ENCODE data around the gene MAGI2.
"Not testable (repeated sequence)": the region's sequence is repeated elsewhere in the genome, so short reads cannot be mapped to it uniquely, and the experiment has no call there.

MAGI2 gene

DNA sequence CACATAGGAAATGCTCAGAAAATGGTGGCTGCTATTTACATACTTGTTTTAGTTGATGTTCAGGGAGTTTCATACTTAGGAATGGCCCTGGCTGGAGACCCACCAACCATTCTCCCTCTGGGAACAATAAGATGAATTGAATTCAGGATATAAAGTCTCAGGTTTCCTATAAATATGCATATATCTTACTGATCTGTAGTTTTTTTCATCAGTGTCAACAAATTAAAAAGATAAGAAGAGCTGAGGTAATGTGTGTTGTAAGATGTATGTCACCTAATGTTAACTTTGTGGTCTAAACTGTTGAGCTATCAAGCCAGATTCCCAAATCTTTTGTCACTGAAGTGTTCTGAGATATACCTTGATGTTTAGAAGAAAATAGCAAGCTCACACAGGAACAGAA is 457.5 kb downstream of the MAGI2 start:
- POLR2A ChIA-PET (ENCODE audit: low non-redundant PET): no interaction called here
- CTCF ChIA-PET: no interaction called here
- TF ChIP-seq, protein P1, sequence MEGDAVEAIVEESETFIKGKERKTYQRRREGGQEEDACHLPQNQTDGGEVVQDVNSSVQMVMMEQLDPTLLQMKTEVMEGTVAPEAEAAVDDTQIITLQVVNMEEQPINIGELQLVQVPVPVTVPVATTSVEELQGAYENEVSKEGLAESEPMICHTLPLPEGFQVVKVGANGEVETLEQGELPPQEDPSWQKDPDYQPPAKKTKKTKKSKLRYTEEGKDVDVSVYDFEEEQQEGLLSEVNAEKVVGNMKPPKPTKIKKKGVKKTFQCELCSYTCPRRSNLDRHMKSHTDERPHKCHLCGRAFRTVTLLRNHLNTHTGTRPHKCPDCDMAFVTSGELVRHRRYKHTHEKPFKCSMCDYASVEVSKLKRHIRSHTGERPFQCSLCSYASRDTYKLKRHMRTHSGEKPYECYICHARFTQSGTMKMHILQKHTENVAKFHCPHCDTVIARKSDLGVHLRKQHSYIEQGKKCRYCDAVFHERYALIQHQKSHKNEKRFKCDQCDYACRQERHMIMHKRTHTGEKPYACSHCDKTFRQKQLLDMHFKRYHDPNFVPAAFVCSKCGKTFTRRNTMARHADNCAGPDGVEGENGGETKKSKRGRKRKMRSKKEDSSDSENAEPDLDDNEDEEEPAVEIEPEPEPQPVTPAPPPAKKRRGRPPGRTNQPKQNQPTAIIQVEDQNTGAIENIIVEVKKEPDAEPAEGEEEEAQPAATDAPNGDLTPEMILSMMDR (conservative IDR thresholded peaks at IDR 0.05; ENCODE audit: low read depth): no peak
- no peak overlapping the region for H3K27ac ChIP-seq
- DNase-seq (ENCODE audit: low spot score): no peak

DNA sequence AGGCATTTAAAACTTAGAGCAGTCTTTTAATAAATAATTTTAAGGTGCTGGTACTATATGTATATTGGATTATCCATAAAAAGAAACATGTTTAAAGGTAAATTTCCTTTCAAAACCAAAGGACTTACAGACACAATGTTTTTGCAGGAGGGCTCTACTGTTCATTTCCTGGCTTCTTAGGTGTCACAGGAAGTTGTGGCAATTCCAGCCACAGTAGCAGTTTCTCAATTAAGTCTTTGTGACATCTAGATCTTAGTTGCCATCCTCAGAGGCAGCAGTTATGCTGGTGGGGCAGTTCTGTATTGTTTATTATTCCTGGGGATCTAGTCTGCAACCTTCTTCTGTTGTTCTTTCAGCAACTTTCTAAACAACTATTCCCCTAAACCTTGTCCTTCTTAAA is 460.1 kb downstream of the MAGI2 start:
- POLR2A ChIA-PET (ENCODE audit: low non-redundant PET): no interaction called here
- DNase-seq (ENCODE audit: low spot score): no peak
- CTCF ChIA-PET: no interaction called here
- TF ChIP-seq, protein P1 (conservative IDR thresholded peaks at IDR 0.05; ENCODE audit: low read depth): no peak
- no peak overlapping the region for H3K27ac ChIP-seq

DNA sequence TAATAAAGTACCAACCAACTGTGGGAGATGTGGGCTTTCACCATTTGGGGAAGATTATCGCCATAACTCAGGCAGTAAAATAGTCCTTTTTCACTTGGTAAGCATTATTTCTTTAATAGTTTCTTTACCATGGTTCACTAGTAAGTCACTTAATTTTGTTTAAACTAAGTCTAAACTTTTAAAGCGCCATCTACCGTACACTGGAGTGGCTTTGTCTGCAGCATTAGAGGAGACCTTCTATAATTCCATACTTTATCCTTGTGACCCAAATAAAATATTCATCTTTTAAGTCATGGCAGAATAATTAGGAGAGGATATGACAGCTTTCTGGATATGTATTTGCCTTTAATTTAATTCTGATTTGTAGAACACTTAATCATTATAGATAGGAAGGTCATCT is 468.0 kb downstream of the MAGI2 start:
- TF ChIP-seq, protein P1 (conservative IDR thresholded peaks at IDR 0.05; ENCODE audit: low read depth): no peak
- H3K27ac ChIP-seq: no peak overlapping the region
- ChIA-PET POLR2A (ENCODE audit: low non-redundant PET) (no interaction called here), CTCF (no interaction called here)
- no peak for DNase-seq (ENCODE audit: low spot score)

DNA sequence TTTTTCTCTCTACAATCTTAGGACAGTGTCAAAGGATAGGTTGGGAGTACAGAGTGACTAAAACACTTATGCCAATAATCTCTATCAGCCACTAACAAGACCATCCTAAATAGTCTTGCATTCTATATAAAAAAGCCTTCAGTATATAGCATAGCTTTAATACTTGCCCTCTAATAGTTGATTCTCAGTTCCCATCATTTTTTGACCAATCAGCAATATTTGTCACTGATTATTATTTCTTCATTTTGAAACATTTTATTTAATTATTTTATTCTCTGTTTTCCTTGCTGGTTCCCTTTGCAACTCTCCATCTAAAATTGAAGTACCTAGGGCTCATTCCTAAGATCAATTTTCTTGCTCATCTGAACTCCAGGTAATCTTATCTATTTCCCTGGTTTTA is 470.0 kb downstream of the MAGI2 start:
- TF ChIP-seq, protein P1 (conservative IDR thresholded peaks at IDR 0.05; ENCODE audit: low read depth): no peak
- POLR2A ChIA-PET (ENCODE audit: low non-redundant PET): no interaction called here
- no peak overlapping the region for H3K27ac ChIP-seq
- no peak for DNase-seq (ENCODE audit: low spot score)
- CTCF ChIA-PET: no interaction called here

DNA sequence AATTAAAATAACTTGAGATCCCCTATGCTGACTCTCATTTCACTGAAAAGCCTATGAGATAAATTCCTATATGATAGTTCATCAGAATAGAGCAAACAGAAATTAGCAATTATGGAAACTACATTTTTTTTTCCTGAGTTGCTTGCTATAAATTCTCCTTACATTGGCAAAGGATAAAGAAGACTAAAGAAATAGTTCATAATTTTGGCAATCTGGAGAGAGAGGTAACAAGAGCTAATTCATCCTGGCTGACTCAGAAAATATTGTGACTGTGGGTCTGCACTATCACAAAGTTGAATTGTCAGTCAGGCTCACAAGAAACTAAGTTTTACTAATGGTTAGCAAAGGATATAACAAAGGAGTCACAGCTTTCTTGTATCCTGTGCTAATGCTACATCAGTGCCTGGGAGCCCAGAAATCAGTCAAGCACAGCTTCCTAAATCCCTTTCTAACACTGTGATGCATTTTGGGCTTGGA is 483.0 kb downstream of the MAGI2 start:
- no peak overlapping the region for H3K27ac ChIP-seq
- POLR2A ChIA-PET (ENCODE audit: low non-redundant PET): no interaction called here
- no peak for DNase-seq (ENCODE audit: low spot score)
- TF ChIP-seq, protein P1 (conservative IDR thresholded peaks at IDR 0.05; ENCODE audit: low read depth): no peak
- CTCF ChIA-PET: interaction anchor here (0.5 kb wide), 1 partner anchor 11 kb away, joined by 3 read pairs; no protein-coding TSS in a partner anchor

DNA sequence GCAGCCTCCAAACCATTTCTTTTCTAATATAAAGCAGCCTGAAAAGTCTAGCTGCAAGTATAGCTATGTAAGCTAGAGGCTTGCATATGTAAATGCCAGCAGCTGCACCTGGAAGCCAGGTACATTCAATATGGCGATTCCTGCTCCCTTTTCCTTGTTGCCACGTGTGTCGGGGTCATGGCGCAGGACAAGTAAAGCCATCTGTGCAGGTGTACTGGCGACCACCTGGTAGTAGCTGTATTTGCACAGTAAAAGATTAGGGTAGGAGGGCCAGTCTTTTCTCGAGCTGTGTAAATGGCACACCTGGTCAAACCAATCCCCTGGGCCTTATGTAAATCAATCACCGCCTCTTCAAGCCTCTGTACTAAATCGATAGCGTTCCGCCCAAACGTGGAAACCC is 484.5 kb downstream of the MAGI2 start:
- H3K27ac ChIP-seq: no peak overlapping the region
- TF ChIP-seq, protein P1 (conservative IDR thresholded peaks at IDR 0.05; ENCODE audit: low read depth): no peak
- no peak for DNase-seq (ENCODE audit: low spot score)
- ChIA-PET POLR2A (ENCODE audit: low non-redundant PET) (no interaction called here), CTCF (no interaction called here)

DNA sequence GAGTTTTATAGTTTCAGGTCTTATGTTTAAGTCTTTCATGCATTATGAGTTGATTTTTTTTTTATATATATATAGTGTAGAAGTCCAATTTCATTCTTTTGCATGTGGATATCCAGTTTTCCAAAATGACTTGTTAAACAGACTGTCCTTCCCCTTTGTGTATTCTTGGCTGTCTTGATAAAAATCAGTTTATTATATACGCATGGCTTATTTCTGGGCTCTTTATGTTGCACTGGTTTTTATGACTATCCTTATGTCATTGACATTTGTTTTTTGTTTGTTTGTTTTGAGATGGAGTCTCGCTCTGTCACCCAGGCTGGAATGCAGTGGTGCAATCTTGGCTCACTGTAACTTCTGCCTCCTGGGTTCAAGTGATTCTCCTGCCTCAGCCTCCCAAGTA is 485.9 kb downstream of the MAGI2 start:
- CTCF ChIA-PET; DNase-seq (ENCODE audit: low spot score); H3K27ac ChIP-seq; POLR2A ChIA-PET (ENCODE audit: low non-redundant PET): not testable (repeated sequence)
